Measurements from ENCODE around the gene RAB11FIP2. TPM values are rescaled to one million over a fixed set of nuclear protein-coding genes. Genes with fewer than 3 reads are reported as not detected.

Gene RAB11FIP2
- polyA plus RNA-seq, 2 of the 4 experiments (the other 2 are of a cell fraction), result 10.0 to 29.3 TPM

- Histone ChIP-seq H3K27ac (no peak overlapping the region), H3K9me3 (no peaks in the 10 kb centered on the region), H3K4me3 (no peak overlapping the region), H3K4me1 (no peaks in the 10 kb centered on the region), H3K4me2 (no peak overlapping the region)
- CTCF ChIA-PET, result no interaction called here
- POLR2A ChIA-PET, result interaction anchor here (0.6 kb wide), 1 partner anchor 1691 kb away, joined by 3 read pairs; no protein-coding TSS in a partner anchor
- no peak for DNase-seq (ENCODE audit: low read depth in 1 of 2, low spot score in 1 of 2)
- no peak for FAIRE-seq
- WGBS (ENCODE audit: missing lambda C conversion rate), result 97% methylated on average over 4 of the region's 4 CpGs
- ATAC-seq, result no peak
- no peak for TF ChIP-seq NPAS2 (CRISPR knock-in tag; IDR thresholded peaks at IDR 0.05; ENCODE audit: borderline replicate concordance)
- no peak for TF ChIP-seq BHLHE40 (IDR thresholded peaks at IDR 0.05; ENCODE audit: low read depth, low read length)
- TF ChIP-seq JUNB (IDR thresholded peaks at IDR 0.05), result no peak
- TF ChIP-seq CEBPB (IDR thresholded peaks at IDR 0.05), result no peak
- TF ChIP-seq, protein P1, sequence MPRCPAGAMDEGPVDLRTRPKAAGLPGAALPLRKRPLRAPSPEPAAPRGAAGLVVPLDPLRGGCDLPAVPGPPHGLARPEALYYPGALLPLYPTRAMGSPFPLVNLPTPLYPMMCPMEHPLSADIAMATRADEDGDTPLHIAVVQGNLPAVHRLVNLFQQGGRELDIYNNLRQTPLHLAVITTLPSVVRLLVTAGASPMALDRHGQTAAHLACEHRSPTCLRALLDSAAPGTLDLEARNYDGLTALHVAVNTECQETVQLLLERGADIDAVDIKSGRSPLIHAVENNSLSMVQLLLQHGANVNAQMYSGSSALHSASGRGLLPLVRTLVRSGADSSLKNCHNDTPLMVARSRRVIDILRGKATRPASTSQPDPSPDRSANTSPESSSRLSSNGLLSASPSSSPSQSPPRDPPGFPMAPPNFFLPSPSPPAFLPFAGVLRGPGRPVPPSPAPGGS (IDR thresholded peaks at IDR 0.05), result no peak
- TF ChIP-seq RCOR1 (IDR thresholded peaks at IDR 0.05; ENCODE audit: low read depth, low read length), result no peak
Observed at GRCh38 chr10:118034791-118035261, 11.9 kb downstream of the RAB11FIP2 start.

- no peak for FAIRE-seq
- Histone ChIP-seq H3K4me2 (no peak overlapping the region), H3K4me3 (no peak overlapping the region), H3K4me1 (no peaks in the 10 kb centered on the region), H3K9me3 (no peaks in the 10 kb centered on the region), H3K27ac (no peak overlapping the region)
- no peak for TF ChIP-seq POLR2AphosphoS2 (conservative IDR thresholded peaks at IDR 0.05; ENCODE audit: low read length)
- TF ChIP-seq SMC3 (IDR thresholded peaks at IDR 0.05), result no peak
- TF ChIP-seq JUNB (IDR thresholded peaks at IDR 0.05), result no peak
- TF ChIP-seq HDAC2 (IDR thresholded peaks at IDR 0.05), result no peak
- TF ChIP-seq CTCF (IDR thresholded peaks at IDR 0.05), result no peak
- no peak for TF ChIP-seq EHF (CRISPR knock-in tag; IDR thresholded peaks at IDR 0.05)
- DNase-seq (ENCODE audit: low read depth in 1 of 2, low spot score in 1 of 2), result no peak
- POLR2A ChIA-PET, result no interaction called here
- no peak for ATAC-seq
- CTCF ChIA-PET, result interaction anchor here (0.5 to 1.4 kb wide), 2 partner anchors 8 to 230 kb away, joined by 3 read pairs; no protein-coding TSS in a partner anchor
- 80% methylated on average over 7 of the region's 7 CpGs for WGBS (ENCODE audit: missing lambda C conversion rate)
Observed at GRCh38 chr10:118033905-118034304, 12.8 kb downstream of the RAB11FIP2 start.

DNA sequence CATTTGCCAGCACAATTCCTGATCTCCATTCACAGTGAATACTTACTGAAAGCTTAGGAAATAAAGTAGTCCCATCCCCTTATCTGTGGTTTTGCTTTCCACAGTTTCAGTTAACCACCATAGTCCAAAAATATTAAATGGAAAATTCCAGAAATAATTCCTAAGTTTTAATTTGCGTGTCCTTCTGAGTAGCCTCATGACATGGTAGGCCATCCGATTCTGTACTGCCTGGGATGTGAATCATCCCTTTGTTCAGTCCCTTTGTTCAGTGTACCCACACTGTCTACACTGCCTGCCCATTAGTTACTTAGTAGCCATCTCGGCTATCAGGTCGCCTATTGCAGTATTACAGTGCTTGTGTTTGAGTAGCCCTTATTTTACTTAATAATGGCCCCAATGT lies 14.2 kb downstream of the RAB11FIP2 start:
- TF ChIP-seq NFE2L2 (conservative IDR thresholded peaks at IDR 0.05; ENCODE audit: low read length), result no peak
- no peak for TF ChIP-seq CHD2 (IDR thresholded peaks at IDR 0.05; ENCODE audit: low read length, partially characterized antibody)
- no peak for TF ChIP-seq RAD21 (conservative IDR thresholded peaks at IDR 0.05 in 1 of 2, IDR thresholded peaks at IDR 0.05 in 1 of 2)
- TF ChIP-seq HOXB13 (CRISPR knock-in tag; IDR thresholded peaks at IDR 0.05; ENCODE audit: low read depth), result no peak
- TF ChIP-seq MAFK (IDR thresholded peaks at IDR 0.05; ENCODE audit: partially characterized antibody), result no peak
- H3K27ac ChIP-seq, result no peak overlapping the region
- 92% methylated on average over 4 of the region's 4 CpGs for WGBS (ENCODE audit: missing lambda C conversion rate)
- ATAC-seq, result no peak
- no peak for FAIRE-seq
- H3K4me2 ChIP-seq, result no peak overlapping the region
- ChIA-PET CTCF (no interaction called here), POLR2A (no interaction called here)
- H3K4me1 ChIP-seq, result no peaks in the 10 kb centered on the region
- no peak overlapping the region for H3K4me3 ChIP-seq
- DNase-seq (ENCODE audit: low read depth in 1 of 2, low spot score in 1 of 2), result no peak
- H3K9me3 ChIP-seq, result no peaks in the 10 kb centered on the region

DNA sequence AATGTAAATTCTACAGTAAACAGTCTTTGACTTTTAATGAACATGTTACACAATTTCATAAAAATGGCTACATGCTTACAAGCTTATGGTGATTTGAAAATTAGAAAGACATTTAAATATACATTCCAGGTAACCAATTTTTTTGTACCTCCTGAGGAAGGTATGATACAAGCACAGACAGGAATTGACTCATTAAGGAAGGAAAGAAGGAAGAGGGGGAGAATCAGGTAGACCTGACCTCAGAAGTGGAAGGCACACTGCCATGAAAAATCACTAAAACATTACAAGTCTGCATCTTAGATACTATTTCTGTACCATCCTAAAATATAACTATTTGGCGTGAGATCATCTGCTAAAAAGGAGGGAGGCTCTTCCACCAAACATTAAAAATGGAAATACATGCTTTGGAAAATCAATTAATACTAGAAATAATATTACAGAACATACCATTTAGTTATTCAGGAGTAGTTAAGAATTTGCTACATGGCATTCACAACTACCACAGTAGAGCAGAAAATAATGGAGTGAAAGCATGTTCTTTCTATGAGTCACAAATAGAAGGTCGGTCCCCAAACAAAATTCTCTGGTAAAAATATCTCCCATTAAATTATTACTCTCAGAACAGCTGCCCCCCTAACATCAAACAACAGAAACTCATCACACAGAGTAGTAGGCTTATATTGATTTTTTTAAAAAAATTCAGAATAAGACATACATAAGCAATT lies 15.2 kb downstream of the RAB11FIP2 start:
- Histone ChIP-seq H3K9me3 (no peaks in the 10 kb centered on the region), H3K4me3 (no peak overlapping the region), H3K27ac (no peak overlapping the region), H3K4me1 (no peaks in the 10 kb centered on the region), H3K4me2 (no peak overlapping the region)
- FAIRE-seq (no peak), DNase-seq (ENCODE audit: low read depth in 1 of 2, low spot score in 1 of 2) (no peak), ATAC-seq (no peak)
- 84% methylated on average over 2 of the region's 2 CpGs for WGBS (ENCODE audit: missing lambda C conversion rate)
- CTCF ChIA-PET, result no interaction called here
- POLR2A ChIA-PET, result no interaction called here
- no peak for TF ChIP-seq KDM5A (IDR thresholded peaks at IDR 0.05)
- no peak for TF ChIP-seq CHD4 (IDR thresholded peaks at IDR 0.05; ENCODE audit: borderline replicate concordance)
- no peak for TF ChIP-seq MAX (IDR thresholded peaks at IDR 0.05)
- TF ChIP-seq RFX5 (IDR thresholded peaks at IDR 0.05), result no peak
- no peak for TF ChIP-seq HEYL (CRISPR knock-in tag; IDR thresholded peaks at IDR 0.05)
- no peak for TF ChIP-seq REST (IDR thresholded peaks at IDR 0.05)
- TF ChIP-seq USF2 (IDR thresholded peaks at IDR 0.05), result no peak

All from A549 (cell line).